GM06990 (cell line): Measurements from ENCODE around the gene MAEL.

Experiments used
- DNase-seq: peaks from one replicate; pipeline ENCODE4 v3.0.0-alpha.2; 2011; ENCODE audit not compliant: insufficient read length; ENCODE audit errors: extremely low read depth
- H3K27me3 ChIP-seq: replicated peaks from 2 replicates; pipeline ENCODE4 v1.6.0; 2011; ENCODE audit warnings: low read length; ENCODE audit not compliant: control insufficient read depth, insufficient read depth
- H3K36me3 ChIP-seq: 2 replicates; pipeline ENCODE4 v1.5.1; 2011; ENCODE audit warnings: low read length; ENCODE audit not compliant: control insufficient read depth, insufficient read depth
- H3K4me3 ChIP-seq: replicated peaks from 2 replicates; pipeline ENCODE4 v1.5.1; 2011; ENCODE audit warnings: low read depth, mild to moderate bottlenecking, control low read depth, low read length
- TF ChIP-seq, protein P1 (sequence below): IDR thresholded peaks from 2 replicates; pipeline ENCODE4 v1.5.1; 2011; ENCODE audit warnings: low read length, control low read depth, mild to moderate bottlenecking, inconsistent platforms; ENCODE audit not compliant: insufficient read depth, poor library complexity, severe bottlenecking

MAEL gene

DNA sequence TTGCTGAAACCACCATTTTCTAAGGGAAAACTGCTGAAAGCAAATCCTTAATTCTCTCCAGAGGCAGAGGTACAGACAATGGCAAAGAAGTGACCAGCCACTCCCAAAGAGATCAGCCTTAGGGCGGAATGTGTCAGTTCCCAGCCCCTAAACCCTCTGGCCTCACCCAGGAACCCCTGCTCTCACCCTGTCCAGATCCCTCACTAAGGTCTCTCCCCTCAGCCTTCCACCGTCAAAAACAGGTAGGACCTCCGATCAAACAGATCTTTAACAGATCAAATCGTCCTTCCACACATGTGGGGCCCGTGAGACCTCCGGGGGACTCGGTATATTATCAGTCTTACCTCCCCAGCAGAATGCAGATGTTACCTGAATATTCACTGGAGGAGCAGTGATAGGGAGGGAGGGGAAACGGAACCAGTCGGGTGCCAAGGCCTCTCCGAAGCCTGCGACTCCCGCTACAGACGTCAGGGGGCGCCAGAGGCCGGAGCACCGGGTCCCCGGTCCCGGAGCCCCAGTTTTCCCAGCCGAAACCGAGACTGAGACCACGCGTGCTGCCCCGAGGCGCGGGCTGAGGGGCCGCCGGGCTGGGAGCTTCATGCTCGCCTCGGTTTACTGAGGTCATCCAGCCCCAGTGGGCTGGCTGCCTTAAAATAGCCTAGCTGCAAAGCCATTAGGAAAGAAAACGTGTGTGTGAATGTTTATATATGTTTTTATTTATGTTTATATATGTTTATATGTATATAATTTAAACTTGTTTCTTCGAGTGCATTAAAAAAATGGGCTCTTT lies 77.4 kb downstream of the MAEL start:
- Histone ChIP-seq H3K4me3 (no peak overlapping the region), H3K27me3 (no peaks in the 10 kb centered on the region; the same call in 1 of the 2 replicates), H3K36me3 (no peaks in the 10 kb centered on the region)
- DNase-seq = peak; percentile 68
- TF ChIP-seq, protein P1, sequence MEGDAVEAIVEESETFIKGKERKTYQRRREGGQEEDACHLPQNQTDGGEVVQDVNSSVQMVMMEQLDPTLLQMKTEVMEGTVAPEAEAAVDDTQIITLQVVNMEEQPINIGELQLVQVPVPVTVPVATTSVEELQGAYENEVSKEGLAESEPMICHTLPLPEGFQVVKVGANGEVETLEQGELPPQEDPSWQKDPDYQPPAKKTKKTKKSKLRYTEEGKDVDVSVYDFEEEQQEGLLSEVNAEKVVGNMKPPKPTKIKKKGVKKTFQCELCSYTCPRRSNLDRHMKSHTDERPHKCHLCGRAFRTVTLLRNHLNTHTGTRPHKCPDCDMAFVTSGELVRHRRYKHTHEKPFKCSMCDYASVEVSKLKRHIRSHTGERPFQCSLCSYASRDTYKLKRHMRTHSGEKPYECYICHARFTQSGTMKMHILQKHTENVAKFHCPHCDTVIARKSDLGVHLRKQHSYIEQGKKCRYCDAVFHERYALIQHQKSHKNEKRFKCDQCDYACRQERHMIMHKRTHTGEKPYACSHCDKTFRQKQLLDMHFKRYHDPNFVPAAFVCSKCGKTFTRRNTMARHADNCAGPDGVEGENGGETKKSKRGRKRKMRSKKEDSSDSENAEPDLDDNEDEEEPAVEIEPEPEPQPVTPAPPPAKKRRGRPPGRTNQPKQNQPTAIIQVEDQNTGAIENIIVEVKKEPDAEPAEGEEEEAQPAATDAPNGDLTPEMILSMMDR = peak; percentile 94

DNA sequence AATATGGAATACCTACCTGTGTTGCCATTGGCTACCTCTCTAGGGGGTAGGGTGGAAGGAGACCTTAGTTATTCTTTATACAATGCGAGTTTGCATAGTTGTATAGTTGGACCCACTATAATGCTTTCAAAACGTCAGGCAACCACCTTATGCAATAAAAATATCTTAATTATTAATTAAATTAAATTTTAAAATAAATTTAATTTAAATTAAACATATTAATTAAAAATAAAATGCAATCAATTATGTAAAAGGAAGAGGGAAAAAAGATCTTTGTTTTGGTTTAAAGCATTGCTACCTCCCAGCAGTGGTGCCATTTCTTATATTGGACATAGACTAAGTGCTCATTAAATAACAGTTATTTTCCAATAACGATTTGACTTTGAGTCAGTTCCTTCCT lies 78.8 kb downstream of the MAEL start:
- no peak for DNase-seq
- no peaks in the 10 kb centered on the region; the same call in 1 of the 2 replicates for H3K27me3 ChIP-seq
- no peaks in the 10 kb centered on the region for H3K36me3 ChIP-seq
- no peak overlapping the region for H3K4me3 ChIP-seq
- TF ChIP-seq, protein P1 = no peak

DNA sequence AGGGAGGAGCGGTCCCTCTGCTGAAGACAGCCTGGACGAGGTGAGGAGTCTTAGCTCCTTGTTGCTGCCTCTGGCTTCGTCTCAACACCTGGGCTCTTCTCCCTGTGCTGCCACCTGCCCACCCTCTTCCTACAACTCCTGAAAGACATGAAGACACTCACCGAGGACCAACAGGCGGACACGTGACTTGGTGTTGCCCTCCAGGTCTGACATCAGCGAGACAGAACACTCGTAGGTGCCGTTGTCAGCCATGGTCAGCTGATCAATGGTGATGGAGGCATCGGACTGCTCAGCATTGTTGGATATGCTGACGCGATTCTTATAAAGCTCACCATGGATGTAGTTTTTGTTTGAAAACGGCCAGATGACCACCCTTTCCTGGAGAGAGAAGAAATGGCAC lies 79.7 kb downstream of the MAEL start:
- no peaks in the 10 kb centered on the region for H3K36me3 ChIP-seq
- TF ChIP-seq, protein P1 = no peak
- no peak for DNase-seq

DNA sequence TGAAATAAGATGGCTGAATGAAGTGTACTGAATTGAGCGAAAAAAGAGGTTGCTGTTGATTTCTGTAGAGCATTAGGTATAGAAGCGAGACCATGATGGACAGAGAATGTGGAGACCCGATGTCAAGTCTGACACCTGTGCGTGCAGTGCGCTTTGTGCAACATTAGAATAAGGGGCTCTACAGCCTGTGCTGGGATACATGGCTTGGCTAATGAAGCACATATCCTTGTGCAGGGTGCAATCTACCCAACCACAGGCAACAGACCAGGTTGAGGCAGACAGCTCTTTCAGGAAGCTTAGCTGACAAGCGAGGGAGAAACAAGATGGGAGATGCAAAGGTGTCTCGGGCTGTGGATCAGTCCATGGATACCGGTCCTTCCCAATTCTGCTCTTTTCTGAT lies 82.2 kb downstream of the MAEL start:
- no peaks in the 10 kb centered on the region for H3K36me3 ChIP-seq
- no peak overlapping the region for H3K4me3 ChIP-seq
- TF ChIP-seq, protein P1 = no peak
- H3K27me3 ChIP-seq = no peaks in the 10 kb centered on the region
- no peak for DNase-seq

More for the DNA sequence above, 79.7 kb downstream of the MAEL start:
- Histone ChIP-seq H3K27me3 (no peaks in the 10 kb centered on the region; the same call in 1 of the 2 replicates), H3K4me3 (no peak overlapping the region)
